Naive thymus-derived CD8-positive, alpha-beta T cell (primary cell): ENCODE data around the gene CELA3A. TPM values are rescaled to one million over a fixed set of nuclear protein-coding genes. Genes with fewer than 3 reads are reported as not detected.

Experiments used
- ATAC-seq, 2 donors: fragments of 150-1000 bp; cut with Tn5 transposase in 1 of 2; sonication (Bioruptor Pico), chemical (Tn5 transposase) in 1 of 2; 1 replicate in 1 of 2; 2 replicates in 1 of 2; pipeline ENCODE4 v1.10.0; 2021; ENCODE audit warnings: mild to moderate bottlenecking in 2 of 2, moderate library complexity in 2 of 2
- POLR2A ChIA-PET: fragments of 350-600 bp; sonication (Branson Sonifier 250); formaldehyde crosslinking; loops from one replicate; lab custom pipeline; 2021; ENCODE audit warnings: antibody characterized with exemption; lab: Charles Lee
- DNase-seq, 10 donors: peaks; one replicate each; pipeline versions ENCODE4 v3.0.0 to v3.0.0-alpha.2; 2020 to 2022
- H3K27ac Mint-ChIP-seq, 10 donors: one replicate each; pipeline ENCODE4 v1.8.0; 2020 to 2022; ENCODE audit warnings: mild to moderate bottlenecking in 10 of 10, mixed read lengths in 10 of 10, moderate library complexity in 4 of 10, inconsistent platforms in 1 of 10
- H3K27me3 Mint-ChIP-seq, 5 donors: one replicate each; pipeline ENCODE4 v1.8.0; 2021 to 2022; ENCODE audit warnings: mixed read lengths in 5 of 5
- H3K36me3 Mint-ChIP-seq, 3 donors: one replicate each; pipeline ENCODE4 v1.8.0; 2020 to 2022; ENCODE audit warnings: mixed read lengths in 3 of 3, mild to moderate bottlenecking in 2 of 3, inconsistent platforms in 1 of 3
- H3K4me1 Mint-ChIP-seq, 4 donors: one replicate each; pipeline ENCODE4 v1.8.0; 2021 to 2022; ENCODE audit warnings: mixed read lengths in 4 of 4
- H3K4me3 Mint-ChIP-seq, 10 donors: one replicate each; pipeline ENCODE4 v1.8.0; 2020 to 2022; ENCODE audit warnings: mild to moderate bottlenecking in 10 of 10, mixed read lengths in 10 of 10, moderate library complexity in 6 of 10, inconsistent platforms in 1 of 10
- H3K9me3 Mint-ChIP-seq, 9 donors: one replicate each; pipeline ENCODE4 v1.8.0; 2020 to 2022; ENCODE audit warnings: mixed read lengths in 9 of 9, mild to moderate bottlenecking in 3 of 9, inconsistent platforms in 1 of 9, moderate library complexity in 1 of 9
- polyA plus RNA-seq, 3 donors: library from polyadenylated mRNA; unstranded; fragments of 300-500 nt; fragmentation: Illumina TruSeq; gene quantifications; one replicate each; pipeline ENCODE4 v1.2.3, GENCODE V29; 2021
- total RNA-seq, 8 experiments: library from RNA in 2 of 8; stranded (reverse) in 2 of 8; gene quantifications; one replicate each; pipeline ENCODE4 v1.2.3 and lab custom pipeline; 2021 to 2026

The CELA3A gene
- total and polyA plus RNA-seq, 5 experiments from 2014 or later: not detected

DNA sequence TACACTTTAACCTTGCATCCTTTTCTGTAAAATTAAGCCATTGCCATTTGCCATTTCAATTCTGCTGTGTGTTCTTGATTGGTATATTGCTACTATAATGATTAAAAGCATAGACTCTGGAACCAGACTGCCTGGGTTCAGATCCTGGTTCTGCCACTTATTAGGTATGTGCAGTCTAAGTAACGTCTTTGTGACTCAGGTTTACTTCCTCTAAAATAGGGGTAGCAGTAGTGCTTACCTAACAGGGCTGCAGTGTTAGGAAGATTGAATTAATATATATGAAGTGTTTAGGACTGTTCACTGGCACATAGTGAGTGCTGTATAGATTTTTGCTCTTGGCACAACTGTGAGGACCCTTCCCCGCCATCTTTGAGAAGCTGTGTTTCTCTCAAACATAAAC, 55.5 kb downstream of the CELA3A start:
- peak overlapping the region; percentile 29 to 91 (median 78) for H3K27ac Mint-ChIP-seq
- peaks cover 26 to 87% (median 67%) of the 10 kb centered on the region in 4 donors for H3K4me1 Mint-ChIP-seq
- H3K9me3 Mint-ChIP-seq: no peaks in the 10 kb centered on the region
- H3K4me3 Mint-ChIP-seq: peak overlapping the region; percentile 61 to 95 (median 70)
- ATAC-seq (no peak), DNase-seq (no peak)
- peaks cover 0 to 5% (median 0%) of the 10 kb centered on the region in 5 donors for H3K27me3 Mint-ChIP-seq
- POLR2A ChIA-PET: interaction anchor here (1.1 to 12.9 kb wide), 3 partner anchors 10 to 30 kb away, joined by 4 to 381 read pairs (median 297); no protein-coding TSS in a partner anchor
- H3K36me3 Mint-ChIP-seq: peaks cover 4 to 63% (median 11%) of the 10 kb centered on the region in 3 donors

DNA sequence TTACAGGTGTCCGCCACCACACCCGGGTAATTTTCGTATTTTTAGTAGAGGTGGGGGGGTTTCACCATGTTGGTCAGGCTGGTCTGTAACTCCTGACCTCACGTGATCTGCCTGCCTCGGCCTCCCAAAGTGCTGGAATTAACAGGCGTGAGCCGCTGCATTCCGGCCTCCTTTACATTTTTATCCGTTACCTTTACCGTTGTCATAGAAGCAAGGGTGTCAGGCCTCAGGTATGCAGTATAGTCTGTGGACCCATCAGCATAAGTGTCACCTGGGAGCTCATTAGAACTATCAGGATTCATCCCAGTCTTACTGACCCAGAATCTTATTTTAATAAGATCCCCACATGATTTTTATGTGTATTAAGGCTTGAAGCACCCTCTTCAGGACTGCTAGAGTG, 56.4 kb downstream of the CELA3A start:
- Mint-ChIP-seq H3K4me3 (peak overlapping the region; percentile 33 to 95 (median 68)), H3K27ac (peak overlapping the region; percentile 30 to 88 (median 70)), H3K36me3 (peaks cover 4 to 66% (median 11%) of the 10 kb centered on the region in 3 donors), H3K4me1 (peaks cover 33 to 90% (median 73%) of the 10 kb centered on the region in 4 donors), H3K27me3 (peaks cover 0 to 2% (median 0%) of the 10 kb centered on the region in 5 donors), H3K9me3 (no peaks in the 10 kb centered on the region)
- POLR2A ChIA-PET: interaction anchor here (1.1 to 12.9 kb wide), 3 partner anchors 9 to 31 kb away, joined by 4 to 381 read pairs (median 297); no protein-coding TSS in a partner anchor
- no peak for ATAC-seq
- DNase-seq: no peak

Other genes starting within 250 kb of the CELA3A start
- gene USP48, start 218.5 kb upstream of the CELA3A start, total RNA-seq: 10 to 100 TPM; 94.5 to 95.5 TPM
- 10 to 100 TPM; 25.8 to 30.0 (median 28.4) TPM for gene USP48, start 218.5 kb upstream of the CELA3A start, polyA plus RNA-seq
- gene LDLRAD2, start 189.4 kb upstream of the CELA3A start, total RNA-seq: not detected
- not detected for gene LDLRAD2, start 189.4 kb upstream of the CELA3A start, polyA plus RNA-seq
- gene HSPG2, start 64.3 kb upstream of the CELA3A start, total RNA-seq: 1 to 10 TPM; 6.4 to 7.2 TPM
- gene HSPG2, start 64.3 kb upstream of the CELA3A start, polyA plus RNA-seq: under 1 TPM in 2 of 3 donors, not detected in 1; 0.46 to 0.76 TPM
- not detected for gene CELA3B, start 24.6 kb upstream of the CELA3A start, total RNA-seq
- gene CELA3B, start 24.6 kb upstream of the CELA3A start, polyA plus RNA-seq: not detected
- gene CDC42, start 51.1 kb downstream of the CELA3A start, total RNA-seq: 100 to 1,000 TPM; 229 to 239 TPM
- gene CDC42, start 51.1 kb downstream of the CELA3A start, polyA plus RNA-seq: 100 to 1,000 TPM; 236 to 472 (median 393) TPM
- gene WNT4, start 141.4 kb downstream of the CELA3A start, total RNA-seq: not detected
- gene WNT4, start 141.4 kb downstream of the CELA3A start, polyA plus RNA-seq: not detected